SH-SY5Y (cell line): ENCODE measurements around the gene PTTG1IP.

Experiments
- GATA2 ChIP-seq: IDR thresholded peaks from 2 replicates; pipeline ENCODE4 v1.6.1; 2011; ENCODE audit warnings: mild to moderate bottlenecking, low read depth, low read length
- GATA3 ChIP-seq: IDR thresholded peaks from 2 replicates; pipeline ENCODE4 v1.6.1; 2011; ENCODE audit warnings: low read depth, mild to moderate bottlenecking, low read length, moderate library complexity

GRCh38 chr21:44818640-44819011, 54.9 kb downstream of the PTTG1IP start:
- TF ChIP-seq GATA2 (no peak), GATA3 (no peak)
